ENCODE measurements around the gene CLASRP. TPM values are rescaled to one million over a fixed set of nuclear protein-coding genes. Genes with fewer than 3 reads are reported as not detected.

The CLASRP gene
- total RNA-seq, 1 experiment from 2014 or later: 88.0 TPM

GRCh38 chr19:45069056-45069455, 30.2 kb downstream of the CLASRP start:
- DNase-seq (ENCODE audit: low spot score): peak; percentile 66
- no peaks in the 10 kb centered on the region for H3K27me3 Mint-ChIP-seq (ENCODE audit: low read depth)
- H3K4me1 Mint-ChIP-seq: 0 out of 2 replicates have a peak, but pooled peaks cover 3% of the 10 kb centered on the region
- no peaks in the 10 kb centered on the region for H3K9me3 Mint-ChIP-seq
- TF ChIP-seq ATF2 (CRISPR knock-in tag; IDR thresholded peaks at IDR 0.05; ENCODE audit: borderline replicate concordance, low read depth): no peak
- TF ChIP-seq ATF1 (CRISPR knock-in tag; IDR thresholded peaks at IDR 0.05): no peak
- TF ChIP-seq ETV6 (CRISPR knock-in tag; IDR thresholded peaks at IDR 0.05): no peak
- TF ChIP-seq MXD4 (CRISPR knock-in tag; IDR thresholded peaks at IDR 0.05; ENCODE audit: borderline replicate concordance): no peak
- no peak for TF ChIP-seq SMAD4 (CRISPR knock-in tag; IDR thresholded peaks at IDR 0.05)
- no peak for TF ChIP-seq NFYB (CRISPR knock-in tag; conservative IDR thresholded peaks at IDR 0.05; ENCODE audit: low read depth)
- TF ChIP-seq, protein P1, sequence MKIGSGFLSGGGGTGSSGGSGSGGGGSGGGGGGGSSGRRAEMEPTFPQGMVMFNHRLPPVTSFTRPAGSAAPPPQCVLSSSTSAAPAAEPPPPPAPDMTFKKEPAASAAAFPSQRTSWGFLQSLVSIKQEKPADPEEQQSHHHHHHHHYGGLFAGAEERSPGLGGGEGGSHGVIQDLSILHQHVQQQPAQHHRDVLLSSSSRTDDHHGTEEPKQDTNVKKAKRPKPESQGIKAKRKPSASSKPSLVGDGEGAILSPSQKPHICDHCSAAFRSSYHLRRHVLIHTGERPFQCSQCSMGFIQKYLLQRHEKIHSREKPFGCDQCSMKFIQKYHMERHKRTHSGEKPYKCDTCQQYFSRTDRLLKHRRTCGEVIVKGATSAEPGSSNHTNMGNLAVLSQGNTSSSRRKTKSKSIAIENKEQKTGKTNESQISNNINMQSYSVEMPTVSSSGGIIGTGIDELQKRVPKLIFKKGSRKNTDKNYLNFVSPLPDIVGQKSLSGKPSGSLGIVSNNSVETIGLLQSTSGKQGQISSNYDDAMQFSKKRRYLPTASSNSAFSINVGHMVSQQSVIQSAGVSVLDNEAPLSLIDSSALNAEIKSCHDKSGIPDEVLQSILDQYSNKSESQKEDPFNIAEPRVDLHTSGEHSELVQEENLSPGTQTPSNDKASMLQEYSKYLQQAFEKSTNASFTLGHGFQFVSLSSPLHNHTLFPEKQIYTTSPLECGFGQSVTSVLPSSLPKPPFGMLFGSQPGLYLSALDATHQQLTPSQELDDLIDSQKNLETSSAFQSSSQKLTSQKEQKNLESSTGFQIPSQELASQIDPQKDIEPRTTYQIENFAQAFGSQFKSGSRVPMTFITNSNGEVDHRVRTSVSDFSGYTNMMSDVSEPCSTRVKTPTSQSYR (CRISPR knock-in tag; IDR thresholded peaks at IDR 0.05): no peak
- TF ChIP-seq, protein P2, sequence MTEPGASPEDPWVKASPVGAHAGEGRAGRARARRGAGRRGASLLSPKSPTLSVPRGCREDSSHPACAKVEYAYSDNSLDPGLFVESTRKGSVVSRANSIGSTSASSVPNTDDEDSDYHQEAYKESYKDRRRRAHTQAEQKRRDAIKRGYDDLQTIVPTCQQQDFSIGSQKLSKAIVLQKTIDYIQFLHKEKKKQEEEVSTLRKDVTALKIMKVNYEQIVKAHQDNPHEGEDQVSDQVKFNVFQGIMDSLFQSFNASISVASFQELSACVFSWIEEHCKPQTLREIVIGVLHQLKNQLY (CRISPR knock-in tag; IDR thresholded peaks at IDR 0.05): no peak
- no peak for TF ChIP-seq PRRX2 (CRISPR knock-in tag; IDR thresholded peaks at IDR 0.05)
- TF ChIP-seq GTF2I (CRISPR knock-in tag; conservative IDR thresholded peaks at IDR 0.05): no peak
- no peak for TF ChIP-seq ZNF219 (CRISPR knock-in tag; IDR thresholded peaks at IDR 0.05; ENCODE audit: borderline replicate concordance)
- TF ChIP-seq NR3C1 (CRISPR knock-in tag; conservative IDR thresholded peaks at IDR 0.05; ENCODE audit: low read depth): no peak
- no peak for TF ChIP-seq NFATC4 (CRISPR knock-in tag; IDR thresholded peaks at IDR 0.05)
- TF ChIP-seq CBFB (CRISPR knock-in tag; IDR thresholded peaks at IDR 0.05; ENCODE audit: low read depth): no peak
- TF ChIP-seq, protein P3, sequence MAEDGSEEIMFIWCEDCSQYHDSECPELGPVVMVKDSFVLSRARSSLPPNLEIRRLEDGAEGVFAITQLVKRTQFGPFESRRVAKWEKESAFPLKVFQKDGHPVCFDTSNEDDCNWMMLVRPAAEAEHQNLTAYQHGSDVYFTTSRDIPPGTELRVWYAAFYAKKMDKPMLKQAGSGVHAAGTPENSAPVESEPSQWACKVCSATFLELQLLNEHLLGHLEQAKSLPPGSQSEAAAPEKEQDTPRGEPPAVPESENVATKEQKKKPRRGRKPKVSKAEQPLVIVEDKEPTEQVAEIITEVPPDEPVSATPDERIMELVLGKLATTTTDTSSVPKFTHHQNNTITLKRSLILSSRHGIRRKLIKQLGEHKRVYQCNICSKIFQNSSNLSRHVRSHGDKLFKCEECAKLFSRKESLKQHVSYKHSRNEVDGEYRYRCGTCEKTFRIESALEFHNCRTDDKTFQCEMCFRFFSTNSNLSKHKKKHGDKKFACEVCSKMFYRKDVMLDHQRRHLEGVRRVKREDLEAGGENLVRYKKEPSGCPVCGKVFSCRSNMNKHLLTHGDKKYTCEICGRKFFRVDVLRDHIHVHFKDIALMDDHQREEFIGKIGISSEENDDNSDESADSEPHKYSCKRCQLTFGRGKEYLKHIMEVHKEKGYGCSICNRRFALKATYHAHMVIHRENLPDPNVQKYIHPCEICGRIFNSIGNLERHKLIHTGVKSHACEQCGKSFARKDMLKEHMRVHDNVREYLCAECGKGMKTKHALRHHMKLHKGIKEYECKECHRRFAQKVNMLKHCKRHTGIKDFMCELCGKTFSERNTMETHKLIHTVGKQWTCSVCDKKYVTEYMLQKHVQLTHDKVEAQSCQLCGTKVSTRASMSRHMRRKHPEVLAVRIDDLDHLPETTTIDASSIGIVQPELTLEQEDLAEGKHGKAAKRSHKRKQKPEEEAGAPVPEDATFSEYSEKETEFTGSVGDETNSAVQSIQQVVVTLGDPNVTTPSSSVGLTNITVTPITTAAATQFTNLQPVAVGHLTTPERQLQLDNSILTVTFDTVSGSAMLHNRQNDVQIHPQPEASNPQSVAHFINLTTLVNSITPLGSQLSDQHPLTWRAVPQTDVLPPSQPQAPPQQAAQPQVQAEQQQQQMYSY (CRISPR knock-in tag; IDR thresholded peaks at IDR 0.05): no peak
- no peak for TF ChIP-seq CREB1 (CRISPR knock-in tag; IDR thresholded peaks at IDR 0.05)
- no peak for TF ChIP-seq E2F1 (CRISPR knock-in tag; IDR thresholded peaks at IDR 0.05)
- TF ChIP-seq ZBTB21 (CRISPR knock-in tag; IDR thresholded peaks at IDR 0.05; ENCODE audit: borderline replicate concordance): no peak
- no peak overlapping the region for H3K4me3 Mint-ChIP-seq
- peak; percentile 83 for ATAC-seq
- CTCF ChIA-PET: interaction anchor here (0.6 to 2.0 kb wide), 11 partner anchors 10 to 341 kb away, joined by 3 to 25 read pairs (median 4); partner anchors contain the start of gene BLOC1S3
- peak overlapping the region; percentile 81 for H3K27ac Mint-ChIP-seq
- POLR2A ChIA-PET: interaction anchor here (0.7 to 0.9 kb wide), 2 partner anchors 11 to 23 kb away, joined by 3 read pairs; no protein-coding TSS in a partner anchor
- H3K36me3 Mint-ChIP-seq: peaks cover 24% of the 10 kb centered on the region
